HepG2 (cell line): ENCODE measurements around the gene DOP1B. TPM values are rescaled to one million over a fixed set of nuclear protein-coding genes. Genes with fewer than 3 reads are reported as not detected.

ENCODE experiments used
- ATAC-seq: fragments of 200-7000 bp; cut with Tn5 transposase; 3 replicates; pipeline ENCODE4 v1.9.1; 2020; ENCODE audit warnings: mild to moderate bottlenecking, moderate library complexity
- BruUV-seq: library from RNA; stranded (reverse); fragments of 400-500 nt; replicated peaks from 2 replicates; lab custom pipeline; 2021; lab: Mats Ljungman, UMichigan
- CTCF ChIA-PET: fragments of 300-600 bp; formaldehyde crosslinking; extraction: SDS; loops from one replicate; lab custom pipeline; 2021; ENCODE audit warnings: low total read pairs, inconsistent platforms, low intra/inter-chr PET ratio; lab: Yijun Ruan, JAX
- POLR2A ChIA-PET: fragments of 350-600 bp; sonication (Branson Sonifier 250); formaldehyde crosslinking; loops from one replicate; lab custom pipeline; 2020; ENCODE audit warnings: antibody characterized with exemption, inconsistent platforms; lab: Yijun Ruan, JAX
- DNase-seq: peaks from one replicate; pipeline ENCODE4 v3.0.0-alpha.2; 2015; ENCODE audit warnings: low spot score
- FAIRE-seq: peaks from 3 replicates; lab custom pipeline; 2011; peaks lifted over from hg19 to GRCh38; lab: Jason Lieb, UNC
- H2AFZ ChIP-seq: one replicate; pipeline ENCODE4 v1.6.1; 2011; ENCODE audit warnings: low read length, inconsistent platforms
- H3K27ac ChIP-seq: fragments of 300-600 bp; 3 replicates; pipeline ENCODE4 v1.8.0; 2011; ENCODE audit warnings: mixed run types, mild to moderate bottlenecking, mixed read lengths, low read length, inconsistent platforms; ENCODE audit not compliant: insufficient read depth; ENCODE audit errors: extremely low read length
- H3K27me3 ChIP-seq, 2 experiments: fragments of 200-600 bp in 1 of 2; 2 replicates in 1 of 2; 3 replicates in 1 of 2; pipeline versions ENCODE4 v1.6.0 to v1.8.0; 2011; ENCODE audit warnings: low read length in 2 of 2, mild to moderate bottlenecking in 2 of 2, moderate library complexity in 2 of 2, inconsistent platforms in 1 of 2; ENCODE audit not compliant: insufficient read depth in 2 of 2, control insufficient read depth in 1 of 2
- H3K36me3 ChIP-seq, 2 experiments: fragments of 200-600 bp in 1 of 2; replicated peaks in 1 of 2; 2 replicates in 1 of 2; 3 replicates in 1 of 2; pipeline versions ENCODE4 v1.5.1 to v1.8.0; 2011; ENCODE audit warnings: low read length in 2 of 2, inconsistent platforms in 1 of 2; ENCODE audit not compliant: insufficient read depth in 2 of 2, control insufficient read depth in 1 of 2
- H3K4me1 ChIP-seq: 2 replicates; pipeline ENCODE4 v1.5.1; 2012; ENCODE audit warnings: low read length, inconsistent platforms; ENCODE audit not compliant: insufficient read depth
- H3K4me2 ChIP-seq: 2 replicates; pipeline ENCODE4 v1.6.0; 2011; ENCODE audit warnings: low read depth, low read length, inconsistent platforms
- H3K4me3 ChIP-seq, 3 experiments: fragments of 200-600 bp in 1 of 3; sonication (generic), shearing (Covaris generic) in 1 of 3; replicated peaks in 1 of 3; 2 replicates each; pipeline ENCODE4 v1.5.1; 2011 to 2016; ENCODE audit warnings: low read length in 3 of 3, inconsistent platforms in 2 of 3, low read depth in 2 of 3, mild to moderate bottlenecking in 2 of 3, control low read depth in 1 of 3, mixed read lengths in 1 of 3; ENCODE audit not compliant: insufficient read depth in 1 of 3
- H3K79me2 ChIP-seq: one replicate; pipeline ENCODE4 v1.6.1; 2011; ENCODE audit warnings: low read length, inconsistent platforms; ENCODE audit not compliant: insufficient read depth
- H3K9ac ChIP-seq: 2 replicates; pipeline ENCODE4 v1.6.0; 2011; ENCODE audit warnings: mild to moderate bottlenecking, low read depth, low read length, inconsistent platforms; ENCODE audit not compliant: insufficient read depth
- H3K9me3 ChIP-seq: 2 replicates; pipeline ENCODE4 v1.5.1; 2012; ENCODE audit warnings: mild to moderate bottlenecking, low read length
- H4K20me1 ChIP-seq: 2 replicates; pipeline ENCODE4 v1.6.0; 2011; ENCODE audit warnings: inconsistent platforms, mild to moderate bottlenecking, low read length, moderate library complexity; ENCODE audit not compliant: insufficient read depth
- CEBPB ChIP-seq: IDR thresholded peaks from 2 replicates; pipeline ENCODE4 v1.6.1; 2011; ENCODE audit warnings: low read depth, low read length, improper control_type of control experiment, borderline replicate concordance
- E2F2 ChIP-seq: sonication (generic); formaldehyde crosslinking; IDR thresholded peaks from 2 replicates; pipeline ENCODE4 v1.4.0; 2020; ENCODE audit warnings: missing genetic modification reagents, borderline replicate concordance
- ZNF816 ChIP-seq: sonication (generic); formaldehyde crosslinking; IDR thresholded peaks from 2 replicates; pipeline ENCODE4 v1.8.0; 2022; ENCODE audit warnings: missing genetic modification reagents, mild to moderate bottlenecking, borderline replicate concordance
- WGBS: methylation state at CpG from one replicate; pipeline ENCODE4 v1.1.6; 2017; ENCODE audit warnings: low lambda C conversion rate; 5-methylcytosine and 5-hydroxymethylcytosine counted together
- in situ Hi-C: cut with HindIII; loops from 2 replicates; pipeline ENCODE4 v1.10.0; 2017; ENCODE audit warnings: low pct_unique_long_range_greater_than_20kb; ENCODE audit not compliant: extremely low pct_ligation_motif_present
- intact Hi-C: fragments of 100-400 bp; cut with micrococcal nuclease; formaldehyde crosslinking; loops from one replicate; pipeline ENCODE4 v1.10.0; 2022; ENCODE audit not compliant: unreplicated experiment
- polyA plus RNA-seq, 8 experiments: library from polyadenylated mRNA; depleted of rRNA in 3 of 8; stranded (reverse) in 7 of 8; unstranded in 1 of 8; fragments of >200 nt; fragmentation: Illumina TruSeq in 4 of 8; extraction: Trizol in 4 of 8; gene quantifications; 2 replicates each; pipeline versions ENCODE4 v1.2.1 to v1.2.3, GENCODE V29; 2011 to 2016; ENCODE audit warnings: low read depth in 4 of 8, missing spikeins in 1 of 8, mixed read lengths in 1 of 8; ENCODE audit not compliant: insufficient read depth in 1 of 8
- total RNA-seq, 5 experiments: library from RNA; depleted of rRNA; stranded (reverse); fragments of >200 nt; fragmentation: Illumina TruSeq; extraction: Trizol; gene quantifications; 2 replicates each; pipeline ENCODE4 v1.2.3, GENCODE V29; 2016; ENCODE audit warnings: low read depth in 1 of 5
- TF ChIP-seq, protein P1 (sequence below): sonication (generic); formaldehyde crosslinking; IDR thresholded peaks from 2 replicates; pipeline ENCODE4; 2020; ENCODE audit warnings: missing genetic modification reagents, mild to moderate bottlenecking, borderline replicate concordance
- TF ChIP-seq, protein P2 (sequence below): sonication (generic); formaldehyde crosslinking; IDR thresholded peaks from 2 replicates; pipeline ENCODE4 v1.4.0; 2020; ENCODE audit warnings: missing genetic modification reagents, borderline replicate concordance
- TF ChIP-seq, protein P3 (sequence below): sonication (generic); formaldehyde crosslinking; IDR thresholded peaks from 2 replicates; pipeline ENCODE4 v1.4.0; 2020; ENCODE audit warnings: mild to moderate bottlenecking, missing genetic modification reagents

DOP1B gene
- total and polyA plus RNA-seq, 2 of the 13 experiments (the other 11 are each of a cell fraction or from before 2014, with no cell fraction given) = 2.8 to 3.2 TPM

- TF ChIP-seq, protein P1, sequence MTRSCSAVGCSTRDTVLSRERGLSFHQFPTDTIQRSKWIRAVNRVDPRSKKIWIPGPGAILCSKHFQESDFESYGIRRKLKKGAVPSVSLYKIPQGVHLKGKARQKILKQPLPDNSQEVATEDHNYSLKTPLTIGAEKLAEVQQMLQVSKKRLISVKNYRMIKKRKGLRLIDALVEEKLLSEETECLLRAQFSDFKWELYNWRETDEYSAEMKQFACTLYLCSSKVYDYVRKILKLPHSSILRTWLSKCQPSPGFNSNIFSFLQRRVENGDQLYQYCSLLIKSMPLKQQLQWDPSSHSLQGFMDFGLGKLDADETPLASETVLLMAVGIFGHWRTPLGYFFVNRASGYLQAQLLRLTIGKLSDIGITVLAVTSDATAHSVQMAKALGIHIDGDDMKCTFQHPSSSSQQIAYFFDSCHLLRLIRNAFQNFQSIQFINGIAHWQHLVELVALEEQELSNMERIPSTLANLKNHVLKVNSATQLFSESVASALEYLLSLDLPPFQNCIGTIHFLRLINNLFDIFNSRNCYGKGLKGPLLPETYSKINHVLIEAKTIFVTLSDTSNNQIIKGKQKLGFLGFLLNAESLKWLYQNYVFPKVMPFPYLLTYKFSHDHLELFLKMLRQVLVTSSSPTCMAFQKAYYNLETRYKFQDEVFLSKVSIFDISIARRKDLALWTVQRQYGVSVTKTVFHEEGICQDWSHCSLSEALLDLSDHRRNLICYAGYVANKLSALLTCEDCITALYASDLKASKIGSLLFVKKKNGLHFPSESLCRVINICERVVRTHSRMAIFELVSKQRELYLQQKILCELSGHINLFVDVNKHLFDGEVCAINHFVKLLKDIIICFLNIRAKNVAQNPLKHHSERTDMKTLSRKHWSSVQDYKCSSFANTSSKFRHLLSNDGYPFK (CRISPR knock-in tag) = no peak
- TF ChIP-seq, protein P2, sequence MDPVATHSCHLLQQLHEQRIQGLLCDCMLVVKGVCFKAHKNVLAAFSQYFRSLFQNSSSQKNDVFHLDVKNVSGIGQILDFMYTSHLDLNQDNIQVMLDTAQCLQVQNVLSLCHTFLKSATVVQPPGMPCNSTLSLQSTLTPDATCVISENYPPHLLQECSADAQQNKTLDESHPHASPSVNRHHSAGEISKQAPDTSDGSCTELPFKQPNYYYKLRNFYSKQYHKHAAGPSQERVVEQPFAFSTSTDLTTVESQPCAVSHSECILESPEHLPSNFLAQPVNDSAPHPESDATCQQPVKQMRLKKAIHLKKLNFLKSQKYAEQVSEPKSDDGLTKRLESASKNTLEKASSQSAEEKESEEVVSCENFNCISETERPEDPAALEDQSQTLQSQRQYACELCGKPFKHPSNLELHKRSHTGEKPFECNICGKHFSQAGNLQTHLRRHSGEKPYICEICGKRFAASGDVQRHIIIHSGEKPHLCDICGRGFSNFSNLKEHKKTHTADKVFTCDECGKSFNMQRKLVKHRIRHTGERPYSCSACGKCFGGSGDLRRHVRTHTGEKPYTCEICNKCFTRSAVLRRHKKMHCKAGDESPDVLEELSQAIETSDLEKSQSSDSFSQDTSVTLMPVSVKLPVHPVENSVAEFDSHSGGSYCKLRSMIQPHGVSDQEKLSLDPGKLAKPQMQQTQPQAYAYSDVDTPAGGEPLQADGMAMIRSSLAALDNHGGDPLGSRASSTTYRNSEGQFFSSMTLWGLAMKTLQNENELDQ (CRISPR knock-in tag) = no peak
- TF ChIP-seq E2F2 (no peak), ZNF816 (no peak)
These were observed 247 bp upstream of the DOP1B start (continued) for GRCh38 chr21:36156339-36156814.

- in situ Hi-C loops = loop anchor here (5.0 kb wide), 1 partner anchor 48 kb away; no protein-coding TSS in a partner anchor
These were observed 2.8 kb downstream of the DOP1B start for GRCh38 chr21:36159356-36159921.

More at GRCh38 chr21:36159356-36159921, 2.8 kb downstream of the DOP1B start:
- DNase-seq (no peak), ATAC-seq (no peak), FAIRE-seq (no peak)
- peaks cover 36% of the 10 kb centered on the region for H3K4me1 ChIP-seq
- no peak overlapping the region for H3K27ac ChIP-seq
- H3K9me3 ChIP-seq = no peaks in the 10 kb centered on the region
- no peak overlapping the region for H3K4me3 ChIP-seq
- no peaks in the 10 kb centered on the region for H3K79me2 ChIP-seq
- intact Hi-C loops = loop anchor here (5.0 kb wide), 1 partner anchor 228 kb away; the partner anchor contains the start of gene CHAF1B
- no peaks in the 10 kb centered on the region for H4K20me1 ChIP-seq
- CTCF ChIA-PET = no interaction called here
- no peak overlapping the region for H2AFZ ChIP-seq
- BruUV-seq = no TSS peak
- 80% methylated on average over 13 of the region's 13 CpGs for WGBS
- no peak overlapping the region for H3K4me2 ChIP-seq
- POLR2A ChIA-PET = no interaction called here
- TF ChIP-seq, protein P3, sequence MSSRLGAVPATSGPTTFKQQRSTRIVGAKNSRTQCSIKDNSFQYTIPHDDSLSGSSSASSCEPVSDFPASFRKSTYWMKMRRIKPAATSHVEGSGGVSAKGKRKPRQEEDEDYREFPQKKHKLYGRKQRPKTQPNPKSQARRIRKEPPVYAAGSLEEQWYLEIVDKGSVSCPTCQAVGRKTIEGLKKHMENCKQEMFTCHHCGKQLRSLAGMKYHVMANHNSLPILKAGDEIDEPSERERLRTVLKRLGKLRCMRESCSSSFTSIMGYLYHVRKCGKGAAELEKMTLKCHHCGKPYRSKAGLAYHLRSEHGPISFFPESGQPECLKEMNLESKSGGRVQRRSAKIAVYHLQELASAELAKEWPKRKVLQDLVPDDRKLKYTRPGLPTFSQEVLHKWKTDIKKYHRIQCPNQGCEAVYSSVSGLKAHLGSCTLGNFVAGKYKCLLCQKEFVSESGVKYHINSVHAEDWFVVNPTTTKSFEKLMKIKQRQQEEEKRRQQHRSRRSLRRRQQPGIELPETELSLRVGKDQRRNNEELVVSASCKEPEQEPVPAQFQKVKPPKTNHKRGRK (CRISPR knock-in tag) = no peak
- peak; percentile 21; the same call in 1 of the 2 replicates for TF ChIP-seq CEBPB
- H3K36me3 ChIP-seq = no peaks in the 10 kb centered on the region
- no peak overlapping the region for H3K9ac ChIP-seq
- H3K27me3 ChIP-seq = peaks cover 0 to 5% of the 10 kb centered on the region in 2 experiments; a peak in 1 of 5 replicates
